HL-60/S4 treated with phorbol 12-myristate 13-acetate at 8.2 ng/mL for 4 days and 3 days (cell line): ENCODE results near the gene FJX1.
"Not testable (repeated sequence)": the region's sequence is repeated elsewhere in the genome, so short reads cannot be mapped to it uniquely, and the experiment has no call there.

Experiments used
- in situ Hi-C: fragments of 300-500 bp; cut with MboI; formaldehyde crosslinking; loops from 2 replicates; pipeline ENCODE4 v1.15.0; 2022; ENCODE audit warnings: low sequenced_read_pairs

Gene FJX1

DNA sequence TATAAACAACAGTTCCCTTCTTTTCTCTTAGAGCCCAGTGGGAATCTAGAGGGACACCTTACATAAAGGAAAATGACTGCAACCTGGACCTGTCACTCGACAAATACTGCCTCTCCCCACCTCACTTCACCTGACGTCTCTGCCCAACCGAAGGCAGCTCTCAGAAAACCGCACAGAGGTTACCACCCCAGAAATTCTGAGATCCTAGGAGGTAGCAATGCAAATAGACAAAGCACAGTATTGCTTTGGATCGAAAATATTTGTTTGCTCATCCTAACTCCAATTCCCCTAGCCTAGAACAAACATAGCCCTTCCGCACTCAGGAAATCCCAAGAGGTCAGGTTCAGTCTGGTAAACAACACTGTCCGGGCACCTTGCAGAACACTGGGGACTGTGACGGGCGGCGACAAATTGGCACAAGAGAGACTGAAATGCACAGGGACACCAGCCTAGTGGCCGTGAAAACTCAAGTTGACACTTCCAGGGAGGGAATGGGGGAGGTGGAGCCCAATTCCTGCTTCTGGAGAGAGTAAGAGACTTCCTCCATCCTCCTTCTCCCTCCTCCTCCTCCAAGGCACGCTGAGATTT, 43.9 kb downstream of the FJX1 start:
- in situ Hi-C loops = no loop called here

- in situ Hi-C loops = no loop called here
Measured at GRCh38 chr11:35662649-35663407, 44.6 kb downstream of the FJX1 start, which contains the start of gene TRIM44. Gene TRIM44, plus strand, starts transcription at chr11:35662775. Its CDS starts 337 bp downstream, at chr11:35663112.

GRCh38 chr11:35663408-35663702, 45.1 kb downstream of the FJX1 start:
- in situ Hi-C loops = no loop called here

DNA sequence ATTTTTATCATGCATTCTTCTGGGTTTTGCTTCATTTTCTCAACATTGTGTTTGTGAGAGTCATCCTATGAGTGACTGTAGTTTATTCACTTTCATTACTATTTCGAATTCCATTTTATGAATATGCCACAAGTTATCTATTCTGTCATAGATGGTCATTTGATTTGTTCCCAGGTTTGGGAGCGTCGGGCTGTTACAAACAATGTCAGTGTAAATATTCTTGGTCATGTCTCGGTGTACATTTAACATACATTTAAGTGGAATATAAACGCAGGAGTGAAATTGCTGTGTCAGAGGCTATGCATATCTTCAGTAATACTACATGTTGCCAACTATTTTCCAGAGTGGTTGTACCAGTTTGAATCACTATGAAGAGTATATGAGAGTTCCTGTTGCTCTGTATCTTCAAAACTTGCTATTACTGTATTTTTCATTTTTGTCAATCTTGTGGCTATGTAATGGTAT, 46.7 kb downstream of the FJX1 start:
- in situ Hi-C loops = no loop called here

DNA sequence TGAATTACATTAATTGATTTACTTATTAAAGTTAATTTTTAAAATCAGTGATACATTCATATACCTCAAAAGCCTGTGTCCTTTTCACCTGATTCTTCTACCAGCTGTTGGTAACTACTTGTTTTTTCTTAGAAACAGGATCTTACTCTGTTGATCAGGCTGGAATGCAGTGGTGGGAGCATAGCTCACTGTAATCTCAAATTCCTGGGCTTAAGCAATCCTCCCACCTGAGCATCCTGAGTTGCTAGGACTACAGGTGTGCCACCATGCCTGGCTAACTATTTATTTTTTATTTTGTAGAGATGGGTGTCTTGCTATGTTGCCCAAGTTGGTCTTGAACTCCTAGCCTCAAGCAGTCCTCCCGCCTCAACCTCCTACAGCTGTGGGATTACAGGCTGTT, 49.0 kb downstream of the FJX1 start:
- in situ Hi-C loops = no loop called here

DNA sequence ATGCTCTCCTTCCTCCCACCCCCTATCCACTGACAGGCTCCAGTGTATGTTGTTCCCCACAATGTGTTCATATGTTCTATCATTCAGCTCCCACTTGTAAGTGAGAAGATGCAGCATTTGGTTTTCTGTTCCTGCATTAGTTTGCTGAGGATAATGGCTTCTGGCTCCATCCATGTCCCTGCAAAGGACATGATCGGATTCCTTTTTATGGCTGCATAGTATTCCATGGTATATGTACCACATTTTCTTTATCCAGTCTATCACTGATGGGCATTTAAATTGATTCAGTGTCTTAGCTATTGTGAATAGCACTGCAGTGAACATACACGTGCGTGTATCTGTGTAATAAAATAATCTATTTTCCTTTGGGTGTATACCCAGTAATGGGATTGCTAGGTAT, 50.1 kb downstream of the FJX1 start:
- in situ Hi-C loops = not testable (repeated sequence)
